GM19351 (cell line): Measurements from ENCODE around the gene ADGRF5.

Source experiments
- ATAC-seq: cut with Tn5 transposase; IDR thresholded peaks from one replicate; pipeline ENCODE4 v1.9.1; 2021; ENCODE audit warnings: mild to moderate bottlenecking, moderate library complexity; ENCODE audit not compliant: unreplicated experiment

The ADGRF5 gene

DNA sequence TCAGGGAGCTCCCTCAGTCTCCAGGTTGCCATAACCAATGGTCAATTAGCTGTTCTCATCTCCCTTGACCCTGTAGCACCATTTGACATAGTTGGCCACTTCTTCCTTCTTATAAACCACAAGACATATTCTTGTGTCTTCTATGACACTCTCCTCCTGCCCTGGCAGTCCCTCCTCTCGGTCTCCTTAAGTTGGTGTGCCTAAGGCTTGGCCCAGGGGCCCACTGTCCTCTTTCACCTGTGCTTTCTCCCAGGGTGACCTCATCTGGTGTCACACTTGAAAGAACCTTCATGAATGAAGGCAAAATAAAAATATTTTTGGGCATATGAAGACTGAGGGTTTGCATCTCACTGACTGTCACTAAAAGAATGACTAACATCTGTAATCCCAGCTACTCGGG is 9.7 kb upstream of the ADGRF5 start:
- ATAC-seq, result no peak

DNA sequence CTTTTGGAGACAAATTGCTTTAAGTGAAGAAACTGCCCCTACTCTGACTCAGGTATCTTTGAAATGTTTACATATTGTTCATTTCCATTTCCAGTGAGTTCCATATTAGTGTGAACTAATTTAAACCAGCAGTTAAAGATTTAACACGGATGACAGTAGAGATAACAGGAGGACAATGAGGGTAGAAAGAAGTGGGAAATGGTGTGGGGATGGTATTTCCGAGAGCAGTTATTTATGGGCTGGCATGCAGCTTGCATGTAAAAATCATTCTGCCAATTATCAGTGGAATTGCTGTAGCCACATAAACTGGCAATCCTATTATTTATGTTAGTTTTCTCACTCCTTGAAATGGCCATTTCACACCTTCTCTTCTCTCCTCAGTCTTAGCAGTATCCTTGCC is 8.6 kb upstream of the ADGRF5 start:
- ATAC-seq, result no peak

GRCh38 chr6:46927066-46927465 is 5.3 kb upstream of the ADGRF5 start:
- no peak for ATAC-seq

- no peak for ATAC-seq
These were observed 4.7 kb upstream of the ADGRF5 start for GRCh38 chr6:46926481-46926880.

DNA sequence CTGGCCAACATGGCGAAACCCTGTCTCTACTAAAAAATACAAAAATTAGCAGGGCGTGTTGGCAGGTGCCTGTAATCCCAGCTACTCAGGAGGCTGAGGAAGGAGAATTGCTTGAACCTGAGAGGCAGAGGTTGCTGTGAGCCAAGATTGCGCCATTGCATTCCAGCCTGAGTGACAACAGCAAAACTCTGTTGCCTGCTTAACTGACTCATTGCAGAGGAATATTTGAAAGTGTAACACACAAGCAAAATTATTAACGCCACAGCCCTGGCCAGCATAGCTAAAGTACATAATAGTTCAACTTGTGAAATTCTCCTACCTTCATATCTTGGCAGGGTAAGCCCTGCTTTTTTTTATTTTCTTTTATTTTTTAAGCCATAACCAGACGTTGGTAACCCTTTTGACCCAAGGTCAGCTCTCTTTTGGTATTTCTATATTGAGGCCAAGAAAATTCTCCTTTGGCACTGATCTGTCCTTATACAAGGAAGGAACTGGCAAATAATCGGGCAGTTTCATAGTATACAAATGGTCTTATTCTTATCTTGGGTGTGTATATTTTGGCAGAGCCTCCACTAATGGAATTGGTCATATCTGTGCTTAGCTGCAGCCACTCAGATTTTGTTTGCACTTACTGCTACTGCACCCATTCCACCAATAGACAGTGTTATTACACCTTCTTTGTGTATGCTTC is 4.0 kb upstream of the ADGRF5 start:
- no peak for ATAC-seq

DNA sequence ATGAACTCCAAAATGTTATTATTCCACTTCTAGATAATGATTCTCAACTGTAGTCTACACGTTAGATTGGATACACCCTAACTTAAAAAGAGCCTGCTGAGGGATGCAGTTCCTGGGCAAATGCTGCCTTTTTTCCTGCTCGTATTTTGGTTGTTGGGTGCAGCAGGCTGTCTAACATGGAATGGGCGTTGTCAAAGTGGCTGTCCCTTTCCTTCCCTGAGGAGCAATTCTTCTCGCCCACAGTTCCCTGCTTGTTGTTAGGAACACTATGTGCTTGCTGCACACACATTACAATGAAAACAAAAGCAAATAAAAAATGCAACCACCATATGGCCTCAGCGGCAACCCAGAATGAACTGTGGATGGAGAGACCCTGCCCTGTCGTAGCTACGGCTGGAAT is 1.7 kb upstream of the ADGRF5 start:
- no peak for ATAC-seq

- no peak for ATAC-seq
These were observed 679 bp downstream of the ADGRF5 start for GRCh38 chr6:46921059-46921458.

DNA sequence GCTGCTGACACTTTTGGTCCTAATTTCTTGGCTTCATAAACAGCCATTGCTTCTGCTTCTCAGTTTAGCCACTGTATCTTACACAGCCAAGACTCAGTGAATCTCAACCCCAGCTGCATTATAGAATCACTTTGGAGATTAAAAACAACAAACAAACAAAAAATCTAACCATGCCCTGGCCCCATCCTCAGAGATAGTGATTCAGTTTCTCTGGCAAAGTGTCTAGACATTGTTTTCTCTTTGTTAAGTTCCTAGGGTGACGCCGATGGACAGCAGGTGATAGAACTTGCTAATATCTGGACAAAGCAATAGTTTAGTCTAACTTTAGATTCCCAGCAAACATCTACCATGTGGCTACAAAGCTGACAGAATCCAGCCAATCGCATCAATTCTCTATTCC is 2.9 kb downstream of the ADGRF5 start:
- no peak for ATAC-seq

GRCh38 chr6:46917002-46917545 is 4.7 kb downstream of the ADGRF5 start:
- no peak for ATAC-seq

- no peak for ATAC-seq
These were observed 5.9 kb downstream of the ADGRF5 start for GRCh38 chr6:46915866-46916265.

GRCh38 chr6:46915380-46915779 is 6.4 kb downstream of the ADGRF5 start:
- no peak for ATAC-seq

- ATAC-seq, result no peak
These were observed 7.4 kb downstream of the ADGRF5 start for GRCh38 chr6:46914279-46914810.

GRCh38 chr6:46909371-46909770 is 12.4 kb downstream of the ADGRF5 start:
- no peak for ATAC-seq

DNA sequence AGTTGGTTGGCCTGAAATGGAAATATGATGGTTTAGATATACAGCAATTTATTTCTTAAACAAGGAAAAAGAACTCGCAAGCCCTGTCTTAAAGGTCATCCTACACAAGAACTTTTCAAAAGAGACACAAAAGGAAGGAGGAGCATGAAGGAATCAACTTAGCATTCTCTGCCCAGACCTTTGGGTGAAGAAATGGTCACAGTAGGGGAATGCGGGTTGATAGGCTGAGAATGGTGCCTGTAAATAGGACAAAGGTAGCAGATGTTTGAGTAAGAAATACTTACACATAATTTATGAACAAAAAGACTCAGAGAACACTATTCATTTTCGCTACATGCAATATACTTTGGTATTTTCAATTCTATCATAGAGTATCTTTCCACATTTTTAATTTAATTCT is 15.0 kb downstream of the ADGRF5 start:
- no peak for ATAC-seq

GRCh38 chr6:46904117-46904516 is 17.6 kb downstream of the ADGRF5 start:
- ATAC-seq, result no peak

DNA sequence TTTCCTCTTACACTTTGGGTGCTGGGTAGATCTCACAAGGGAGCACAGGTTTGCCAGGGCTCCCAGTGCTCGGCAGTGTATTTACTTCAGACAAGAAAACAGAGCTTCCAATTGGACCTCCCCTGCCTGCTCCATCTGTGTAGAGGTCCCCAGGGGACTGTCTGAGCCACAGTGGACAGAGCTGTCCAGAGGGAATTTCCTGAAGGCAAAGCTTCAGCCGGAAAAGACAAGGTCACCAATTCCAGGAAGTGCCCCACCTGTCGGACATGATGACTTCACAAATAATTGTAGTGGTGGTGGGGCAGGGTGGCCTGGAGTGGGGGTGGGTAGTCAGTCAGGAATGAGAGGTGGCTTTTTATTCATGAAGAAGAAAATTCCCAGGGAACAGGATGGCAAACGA is 18.6 kb downstream of the ADGRF5 start:
- ATAC-seq, result no peak

DNA sequence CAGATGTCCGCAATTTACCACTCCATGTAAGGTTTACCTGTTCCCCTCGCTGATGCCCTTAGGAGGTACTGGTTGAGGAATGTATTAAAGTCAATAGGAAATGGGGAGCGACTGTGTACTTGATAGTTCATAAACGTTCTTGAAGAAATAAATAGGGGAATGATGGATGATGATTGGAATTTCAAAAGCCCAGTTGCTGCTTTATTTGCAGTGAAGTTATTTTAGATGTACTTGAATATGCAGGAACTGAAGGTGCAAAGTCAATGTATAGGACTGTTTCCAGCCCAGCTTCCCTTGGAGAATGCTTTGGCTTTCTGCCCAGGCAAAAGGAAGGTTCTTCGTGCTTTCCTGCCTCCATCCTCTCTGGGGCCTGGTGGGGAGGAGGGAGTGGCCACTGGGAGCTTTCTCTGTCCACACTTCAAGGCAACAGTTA is 19.8 kb downstream of the ADGRF5 start:
- no peak for ATAC-seq

DNA sequence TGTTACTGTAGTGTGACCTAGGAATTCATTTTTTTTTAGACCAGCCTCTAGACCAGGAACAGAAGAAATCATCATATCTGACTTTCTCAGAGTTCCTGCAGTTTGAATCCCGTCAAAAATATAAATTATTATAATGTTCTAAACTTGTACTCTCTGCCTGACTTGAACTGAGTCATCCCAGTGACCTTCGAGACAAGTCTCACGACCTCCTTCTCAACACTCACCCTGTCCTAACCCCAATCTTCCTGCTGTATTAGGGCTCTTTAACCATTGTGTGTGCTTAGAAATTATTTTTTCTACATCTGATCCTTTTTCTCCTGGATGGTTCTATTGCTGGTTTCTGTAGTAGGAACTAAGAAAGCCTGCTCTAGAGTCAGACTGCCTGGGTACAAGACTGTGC is 21.5 kb downstream of the ADGRF5 start:
- ATAC-seq, result no peak

GRCh38 chr6:46899659-46900058 is 22.1 kb downstream of the ADGRF5 start:
- no peak for ATAC-seq

- no peak for ATAC-seq
These were observed 23.7 kb downstream of the ADGRF5 start for GRCh38 chr6:46898006-46898405.

- no peak for ATAC-seq
These were observed 24.9 kb downstream of the ADGRF5 start for GRCh38 chr6:46896871-46897270.

- no peak for ATAC-seq
These were observed 25.8 kb downstream of the ADGRF5 start for GRCh38 chr6:46895930-46896329.

DNA sequence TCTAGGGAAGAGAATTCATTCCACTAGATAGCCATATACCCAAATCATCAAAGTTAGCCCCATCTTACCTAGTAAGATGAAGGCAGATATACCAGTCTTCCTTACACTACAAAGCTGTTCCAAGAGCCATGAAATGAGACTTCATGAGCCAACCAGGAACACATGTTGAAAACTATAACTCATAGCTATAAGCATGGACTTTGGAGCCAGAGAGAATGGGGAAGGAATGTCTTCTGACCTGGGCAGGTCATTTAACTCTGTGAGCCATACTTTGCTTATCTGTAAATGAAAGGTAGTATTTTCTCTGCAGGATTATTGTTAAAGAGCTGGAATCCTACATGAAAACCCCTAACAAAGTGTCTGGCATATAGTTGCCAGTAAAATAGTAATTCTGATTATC is 27.3 kb downstream of the ADGRF5 start:
- ATAC-seq, result no peak
